HepG2 (cell line): ENCODE data around the gene HPCAL1. TPM values are rescaled to one million over a fixed set of nuclear protein-coding genes. Genes with fewer than 3 reads are reported as not detected.

Experiments used
- KLF15 ChIP-seq: sonication (generic); formaldehyde crosslinking; IDR thresholded peaks from 2 replicates; pipeline ENCODE4 v1.8.1; 2023; ENCODE audit warnings: borderline replicate concordance, mild to moderate bottlenecking, inconsistent platforms, missing genetic modification reagents, mixed read lengths
- RELA ChIP-seq: sonication (generic); formaldehyde crosslinking; IDR thresholded peaks from 2 replicates; pipeline ENCODE4 v1.4.0; 2020; ENCODE audit warnings: missing genetic modification reagents
- ZKSCAN1 ChIP-seq: fragments of 150-350 bp; IDR thresholded peaks from 2 replicates; pipeline ENCODE4 v1.6.1; 2014; ENCODE audit warnings: low read length
- ZNF30 ChIP-seq: sonication (generic); formaldehyde crosslinking; IDR thresholded peaks from 2 replicates; pipeline ENCODE4 v1.5.0; 2020; ENCODE audit warnings: mild to moderate bottlenecking, missing genetic modification reagents
- ZNF430 ChIP-seq: sonication (generic); formaldehyde crosslinking; IDR thresholded peaks from 2 replicates; pipeline ENCODE4 v1.9.0; 2021; ENCODE audit warnings: mild to moderate bottlenecking, missing genetic modification reagents
- ZNF468 ChIP-seq: sonication (generic); formaldehyde crosslinking; IDR thresholded peaks from 2 replicates; pipeline ENCODE4 v1.8.0; 2022; ENCODE audit warnings: mild to moderate bottlenecking, moderate library complexity, missing genetic modification reagents
- polyA plus RNA-seq, 8 experiments: library from polyadenylated mRNA; depleted of rRNA in 3 of 8; stranded (reverse) in 7 of 8; unstranded in 1 of 8; fragments of >200 nt; fragmentation: Illumina TruSeq in 4 of 8; extraction: Trizol in 4 of 8; gene quantifications; 2 replicates each; pipeline versions ENCODE4 v1.2.1 to v1.2.3, GENCODE V29; 2011 to 2016; ENCODE audit warnings: low read depth in 4 of 8, missing spikeins in 1 of 8, mixed read lengths in 1 of 8; ENCODE audit not compliant: insufficient read depth in 1 of 8
- total RNA-seq, 5 experiments: library from RNA; depleted of rRNA; stranded (reverse); fragments of >200 nt; fragmentation: Illumina TruSeq; extraction: Trizol; gene quantifications; 2 replicates each; pipeline ENCODE4 v1.2.3, GENCODE V29; 2016; ENCODE audit warnings: low read depth in 1 of 5
- TF ChIP-seq, protein P1 (sequence below): sonication (generic); formaldehyde crosslinking; IDR thresholded peaks from 2 replicates; pipeline ENCODE4 v1.4.0; 2020; ENCODE audit warnings: missing genetic modification reagents, borderline replicate concordance
- TF ChIP-seq, protein P2 (sequence below): sonication (generic); formaldehyde crosslinking; IDR thresholded peaks from 2 replicates; pipeline ENCODE4 v1.4.0; 2020; ENCODE audit warnings: missing genetic modification reagents, borderline replicate concordance

HPCAL1 gene
- total and polyA plus RNA-seq, 2 of the 13 experiments (the other 11 are each of a cell fraction or from before 2014, with no cell fraction given), result 29.5 to 29.9 TPM

DNA sequence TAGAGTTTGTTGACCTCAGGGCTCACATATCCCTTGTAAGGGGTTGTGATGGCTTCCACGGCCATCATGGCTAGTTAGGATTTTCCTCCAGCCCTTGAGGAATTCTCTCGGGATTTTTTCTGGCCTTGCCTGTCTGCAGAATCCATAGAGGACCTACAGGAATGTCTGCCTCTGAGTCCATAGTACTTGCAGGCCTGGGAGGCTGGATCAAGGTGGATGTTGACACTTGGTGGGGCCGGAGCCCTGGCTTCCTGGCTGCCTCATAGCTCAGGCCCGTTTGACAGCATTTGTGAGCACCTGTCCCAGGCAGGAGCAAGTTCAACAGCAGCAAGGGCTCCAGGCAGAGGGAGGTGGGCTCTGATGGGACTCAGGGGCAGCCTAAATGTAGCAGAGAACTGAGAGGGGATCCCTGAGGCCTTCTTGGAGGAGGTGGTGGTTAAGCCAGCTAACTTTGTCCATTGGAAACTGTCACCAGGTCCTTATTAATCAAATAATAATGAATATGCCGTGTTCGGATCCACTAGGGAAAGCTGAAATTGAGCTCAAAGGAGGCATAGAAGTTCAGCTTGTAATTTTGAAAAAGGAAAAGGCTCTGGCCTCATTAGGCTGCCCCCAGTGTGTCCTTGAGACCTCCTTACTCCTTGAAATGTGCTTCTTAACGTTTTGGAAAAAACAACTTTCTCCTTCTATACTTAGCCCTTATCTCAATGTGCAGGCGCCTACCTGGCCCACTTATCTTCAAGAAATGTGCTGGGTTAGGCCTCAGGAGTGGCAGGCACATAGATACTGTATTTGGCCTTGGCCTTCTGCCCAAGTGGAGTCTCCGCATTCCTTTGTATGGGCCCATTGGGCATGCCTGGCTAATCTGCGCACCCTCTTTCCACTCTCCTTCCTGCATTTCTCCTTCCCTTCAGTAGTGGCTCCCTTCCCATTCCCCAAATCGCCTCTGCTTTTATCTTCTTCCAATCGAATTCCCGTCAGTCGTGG is 66.9 kb downstream of the HPCAL1 start (continued):
- TF ChIP-seq, protein P1, sequence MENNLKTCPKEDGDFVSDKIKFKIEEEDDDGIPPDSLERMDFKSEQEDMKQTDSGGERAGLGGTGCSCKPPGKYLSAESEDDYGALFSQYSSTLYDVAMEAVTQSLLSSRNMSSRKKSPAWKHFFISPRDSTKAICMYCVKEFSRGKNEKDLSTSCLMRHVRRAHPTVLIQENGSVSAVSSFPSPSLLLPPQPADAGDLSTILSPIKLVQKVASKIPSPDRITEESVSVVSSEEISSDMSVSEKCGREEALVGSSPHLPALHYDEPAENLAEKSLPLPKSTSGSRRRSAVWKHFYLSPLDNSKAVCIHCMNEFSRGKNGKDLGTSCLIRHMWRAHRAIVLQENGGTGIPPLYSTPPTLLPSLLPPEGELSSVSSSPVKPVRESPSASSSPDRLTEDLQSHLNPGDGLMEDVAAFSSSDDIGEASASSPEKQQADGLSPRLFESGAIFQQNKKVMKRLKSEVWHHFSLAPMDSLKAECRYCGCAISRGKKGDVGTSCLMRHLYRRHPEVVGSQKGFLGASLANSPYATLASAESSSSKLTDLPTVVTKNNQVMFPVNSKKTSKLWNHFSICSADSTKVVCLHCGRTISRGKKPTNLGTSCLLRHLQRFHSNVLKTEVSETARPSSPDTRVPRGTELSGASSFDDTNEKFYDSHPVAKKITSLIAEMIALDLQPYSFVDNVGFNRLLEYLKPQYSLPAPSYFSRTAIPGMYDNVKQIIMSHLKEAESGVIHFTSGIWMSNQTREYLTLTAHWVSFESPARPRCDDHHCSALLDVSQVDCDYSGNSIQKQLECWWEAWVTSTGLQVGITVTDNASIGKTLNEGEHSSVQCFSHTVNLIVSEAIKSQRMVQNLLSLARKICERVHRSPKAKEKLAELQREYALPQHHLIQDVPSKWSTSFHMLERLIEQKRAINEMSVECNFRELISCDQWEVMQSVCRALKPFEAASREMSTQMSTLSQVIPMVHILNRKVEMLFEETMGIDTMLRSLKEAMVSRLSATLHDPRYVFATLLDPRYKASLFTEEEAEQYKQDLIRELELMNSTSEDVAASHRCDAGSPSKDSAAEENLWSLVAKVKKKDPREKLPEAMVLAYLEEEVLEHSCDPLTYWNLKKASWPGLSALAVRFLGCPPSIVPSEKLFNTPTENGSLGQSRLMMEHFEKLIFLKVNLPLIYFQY (CRISPR knock-in tag), result no peak
- TF ChIP-seq RELA (CRISPR knock-in tag) (no peak), ZKSCAN1 (no peak), ZNF30 (CRISPR knock-in tag) (no peak), ZNF430 (CRISPR knock-in tag) (no peak), KLF15 (CRISPR knock-in tag) (no peak), ZNF468 (CRISPR knock-in tag) (no peak)
- TF ChIP-seq, protein P2, sequence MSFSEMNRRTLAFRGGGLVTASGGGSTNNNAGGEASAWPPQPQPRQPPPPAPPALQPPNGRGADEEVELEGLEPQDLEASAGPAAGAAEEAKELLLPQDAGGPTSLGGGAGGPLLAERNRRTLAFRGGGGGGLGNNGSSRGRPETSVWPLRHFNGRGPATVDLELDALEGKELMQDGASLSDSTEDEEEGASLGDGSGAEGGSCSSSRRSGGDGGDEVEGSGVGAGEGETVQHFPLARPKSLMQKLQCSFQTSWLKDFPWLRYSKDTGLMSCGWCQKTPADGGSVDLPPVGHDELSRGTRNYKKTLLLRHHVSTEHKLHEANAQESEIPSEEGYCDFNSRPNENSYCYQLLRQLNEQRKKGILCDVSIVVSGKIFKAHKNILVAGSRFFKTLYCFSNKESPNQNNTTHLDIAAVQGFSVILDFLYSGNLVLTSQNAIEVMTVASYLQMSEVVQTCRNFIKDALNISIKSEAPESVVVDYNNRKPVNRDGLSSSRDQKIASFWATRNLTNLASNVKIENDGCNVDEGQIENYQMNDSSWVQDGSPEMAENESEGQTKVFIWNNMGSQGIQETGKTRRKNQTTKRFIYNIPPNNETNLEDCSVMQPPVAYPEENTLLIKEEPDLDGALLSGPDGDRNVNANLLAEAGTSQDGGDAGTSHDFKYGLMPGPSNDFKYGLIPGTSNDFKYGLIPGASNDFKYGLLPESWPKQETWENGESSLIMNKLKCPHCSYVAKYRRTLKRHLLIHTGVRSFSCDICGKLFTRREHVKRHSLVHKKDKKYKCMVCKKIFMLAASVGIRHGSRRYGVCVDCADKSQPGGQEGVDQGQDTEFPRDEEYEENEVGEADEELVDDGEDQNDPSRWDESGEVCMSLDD (CRISPR knock-in tag), result no peak
- TF ChIP-seq, all 625 proteins: peak for 70
